K562 (cell line): ENCODE measurements around the gene FABP7. TPM values are rescaled to one million over a fixed set of nuclear protein-coding genes. Genes with fewer than 3 reads are reported as not detected.

ENCODE experiments used
- ATAC-seq: fragments of 200-7000 bp; cut with Tn5 transposase; 3 replicates; pipeline ENCODE4 v1.9.1; 2020; ENCODE audit warnings: moderate library complexity
- BruUV-seq: library from RNA; stranded (reverse); fragments of 400-500 nt; replicated peaks from 2 replicates; lab custom pipeline; 2021; lab: Mats Ljungman, UMichigan
- CTCF ChIA-PET: fragments of 300-600 bp; formaldehyde crosslinking; extraction: SDS; loops from one replicate; lab custom pipeline; 2021; ENCODE audit warnings: low intra/inter-chr PET ratio; lab: Yijun Ruan, JAX
- POLR2A ChIA-PET: fragments of 300-600, 350-650 bp; sonication (Branson Sonifier 250); formaldehyde crosslinking; extraction: SDS; loops from one replicate; lab custom pipeline; 2021; ENCODE audit warnings: antibody characterized with exemption, inconsistent platforms; lab: Yijun Ruan, JAX
- DNase-seq, 4 experiments: peaks; one replicate each; pipeline versions ENCODE4 v3.0.0 to v3.0.0-alpha.2; 2011 to 2018; ENCODE audit warnings: low spot score in 3 of 4, mixed read lengths in 3 of 4; ENCODE audit errors: extremely low read depth in 1 of 4
- FAIRE-seq: peaks from 2 replicates; lab custom pipeline; 2011; peaks lifted over from hg19 to GRCh38; lab: Jason Lieb, UNC
- H2AFZ ChIP-seq: 2 replicates; pipeline ENCODE4 v1.6.0; 2011; ENCODE audit warnings: low read depth, low read length, control low read depth, inconsistent platforms
- H3K27ac ChIP-seq: fragments of 200-600 bp; 3 replicates; pipeline ENCODE4 v1.8.0; 2011; ENCODE audit warnings: low read depth, mild to moderate bottlenecking, control low read depth, inconsistent platforms, low read length, moderate library complexity, mixed read lengths; ENCODE audit errors: extremely low read depth
- H3K27me3 ChIP-seq, 2 experiments: fragments of 300-600 bp in 1 of 2; 2 replicates in 1 of 2; 3 replicates in 1 of 2; pipeline versions ENCODE4 v1.6.0 to v1.8.0; 2011; ENCODE audit warnings: inconsistent platforms in 2 of 2, low read length in 2 of 2, mild to moderate bottlenecking in 1 of 2, mixed read lengths in 1 of 2, moderate library complexity in 1 of 2; ENCODE audit not compliant: control insufficient read depth in 2 of 2, insufficient read depth in 2 of 2
- H3K36me3 ChIP-seq: fragments of 300-600 bp; 3 replicates; pipeline ENCODE4 v1.8.0; 2011; ENCODE audit warnings: mild to moderate bottlenecking, low read length, inconsistent platforms; ENCODE audit not compliant: control insufficient read depth, insufficient read depth
- H3K4me1 ChIP-seq, 2 experiments: fragments of 200-600 bp in 1 of 2; replicated peaks in 1 of 2; 2 replicates in 1 of 2; 3 replicates in 1 of 2; pipeline versions ENCODE4 v1.5.1 to v1.8.0; 2011; ENCODE audit warnings: inconsistent platforms in 2 of 2, low read length in 2 of 2, mild to moderate bottlenecking in 1 of 2, mixed read lengths in 1 of 2, moderate library complexity in 1 of 2; ENCODE audit not compliant: control insufficient read depth in 2 of 2, insufficient read depth in 2 of 2
- H3K4me2 ChIP-seq: 2 replicates; pipeline ENCODE4 v1.6.1; 2011; ENCODE audit warnings: low read length, control low read depth, inconsistent platforms, mixed read lengths; ENCODE audit not compliant: insufficient read depth
- H3K4me3 ChIP-seq: fragments of 200-600 bp; sonication (generic), shearing (Covaris generic); 2 replicates; pipeline ENCODE4 v1.5.1; 2016; ENCODE audit warnings: control low read depth, inconsistent platforms
- H3K79me2 ChIP-seq: fragments of 200-600 bp; 3 replicates; pipeline ENCODE4 v1.8.0; 2011; ENCODE audit warnings: low read length, inconsistent platforms; ENCODE audit not compliant: control insufficient read depth, insufficient read depth
- H3K9ac ChIP-seq, 2 experiments: 2 replicates each; pipeline versions ENCODE4 v1.6.0 to v1.6.1; 2011; ENCODE audit warnings: low read depth in 2 of 2, low read length in 2 of 2, control low read depth in 1 of 2, inconsistent platforms in 1 of 2, mild to moderate bottlenecking in 1 of 2, mixed read lengths in 1 of 2; ENCODE audit not compliant: insufficient read depth in 1 of 2
- H3K9me1 ChIP-seq: one replicate; pipeline ENCODE4 v1.6.0; 2011; ENCODE audit warnings: inconsistent platforms, mild to moderate bottlenecking, low read length, moderate library complexity; ENCODE audit not compliant: control insufficient read depth, insufficient read depth
- H3K9me3 ChIP-seq: replicated peaks from 2 replicates; pipeline ENCODE4 v1.5.1; 2011; ENCODE audit warnings: low read depth, low read length, inconsistent platforms; ENCODE audit not compliant: control insufficient read depth, insufficient read depth
- H4K20me1 ChIP-seq: replicated peaks from 2 replicates; pipeline ENCODE4 v1.6.1; 2011; ENCODE audit warnings: low read length, inconsistent platforms, mixed read lengths; ENCODE audit not compliant: control insufficient read depth, insufficient read depth
- TRIM28 ChIP-seq: fragments of 450-650 bp; IDR thresholded peaks from 2 replicates; pipeline ENCODE4 v1.6.1; 2017
- WGBS: fragments of 100-300 bp; shearing (Covaris generic); methylation state at CpG from one replicate; pipeline ENCODE4 v1.1.6; 2016; ENCODE audit warnings: low coverage, mixed read lengths; ENCODE audit not compliant: insufficient coverage; ENCODE audit errors: missing lambda C conversion rate; 5-methylcytosine and 5-hydroxymethylcytosine counted together
- in situ Hi-C: fragments of 300-500 bp; cut with MboI; formaldehyde crosslinking; loops from 4 replicates; pipeline ENCODE4 v1.15.0; 2018; ENCODE audit warnings: inconsistent platforms, mixed read lengths
- intact Hi-C: fragments of 100-400 bp; cut with micrococcal nuclease; formaldehyde crosslinking; loops from 2 replicates; pipeline ENCODE4 v1.14.2; 2022
- polyA plus RNA-seq, 8 experiments: library from polyadenylated mRNA; depleted of rRNA in 4 of 8; stranded (reverse) in 5 of 8; unstranded in 3 of 8; fragments of >200 nt; fragmentation: Nextera tagmentation in 2 of 8; fragmentation: Illumina TruSeq in 1 of 8; extraction: Ambion mirVana in 2 of 8; extraction: Trizol in 1 of 8; gene quantifications; 2 replicates each; pipeline versions ENCODE4 v1.2.1 to v1.2.3, GENCODE V29; 2011 to 2014; ENCODE audit warnings: inconsistent platforms in 1 of 8, missing spikeins in 1 of 8
- small RNA-seq: library from RNA; depleted of rRNA; stranded (forward); fragments of <200 nt; gene quantifications from one replicate; pipeline ENCODE3, GENCODE V24; 2014
- total RNA-seq, 7 experiments: library from RNA; depleted of rRNA in 6 of 7; stranded (reverse); fragments of >200 nt in 6 of 7; fragmentation: Illumina TruSeq in 2 of 7; extraction: Trizol in 2 of 7; gene quantifications; 2 replicates each; pipeline versions ENCODE4 v1.2.1 to v1.2.3, GENCODE V29; 2011 to 2021; ENCODE audit warnings: low replicate concordance in 1 of 7

FABP7 gene
- total and polyA plus RNA-seq, 9 of the 15 experiments (the other 6 are each of a cell fraction or from before 2014, with no cell fraction given), result 0.07 to 0.14 TPM; not detected in 7

GRCh38 chr6:122833021-122833491, 53.5 kb downstream of the FABP7 start:
- whole genome bisulfite sequencing, result 30% methylated on average over 6 of the region's 7 CpGs
- BruUV-seq, result no TSS peak
- no peak for DNase-seq
- TF ChIP-seq TRIM28, result no peak
- intact Hi-C loops, result no loop called here
- no peaks in the 10 kb centered on the region; a peak in 1 of 5 replicates for H3K4me1 ChIP-seq
- CTCF ChIA-PET, result no interaction called here
- ATAC-seq, result no peak
- H2AFZ ChIP-seq, result no peak overlapping the region
- FAIRE-seq, result no peak
- no peaks in the 10 kb centered on the region for H3K79me2 ChIP-seq
- H3K27ac ChIP-seq, result no peak overlapping the region
- POLR2A ChIA-PET, result no interaction called here
- no peaks in the 10 kb centered on the region for H3K36me3 ChIP-seq
- no peak overlapping the region for H3K4me3 ChIP-seq
- no peaks in the 10 kb centered on the region for H3K9me3 ChIP-seq
- no peaks in the 10 kb centered on the region for H3K9me1 ChIP-seq
- in situ Hi-C loops, result loop anchor here (10.0 kb wide), 2 partner anchors 88 to 348 kb away; no protein-coding TSS in a partner anchor
- H3K4me2 ChIP-seq, result no peak overlapping the region
- H4K20me1 ChIP-seq, result no peaks in the 10 kb centered on the region
- H3K27me3 ChIP-seq, result peaks cover 4 to 9% of the 10 kb centered on the region in 2 experiments; a peak in 3 of 5 replicates
- no peak overlapping the region for H3K9ac ChIP-seq

Small RNAs within 50 kb of the gene (small RNA-seq; reads per million reads assigned to genes)
- gene RN7SL564P, result not detected

Other genes with a start within 250 kb of the FABP7 start
- gene PKIB, start 169.3 kb upstream of the FABP7 start, total RNA-seq (2014; rRNA removed), result 14.8 and 17.8 TPM in 2 replicates
- gene PKIB, start 169.3 kb upstream of the FABP7 start, total RNA-seq (2014; rRNA removed; fragmentation: Illumina TruSeq; extraction: Trizol), result 37.5 and 37.8 TPM in 2 replicates
- gene PKIB, start 169.3 kb upstream of the FABP7 start, total RNA-seq (2015; rRNA removed; fragmentation: Illumina TruSeq; extraction: Trizol), result 29.4 and 30.0 TPM in 2 replicates
- 18.7 and 21.9 TPM in 2 replicates for gene PKIB, start 169.3 kb upstream of the FABP7 start, total RNA-seq (2021)
- gene PKIB, start 169.3 kb upstream of the FABP7 start, polyA plus RNA-seq (2011; rRNA removed), result 23.3 and 28.3 TPM in 2 replicates
- 23.9 and 29.8 TPM in 2 replicates for gene PKIB, start 169.3 kb upstream of the FABP7 start, polyA plus RNA-seq (2014; fragmentation: Illumina TruSeq; extraction: Trizol)
- gene PKIB, start 169.3 kb upstream of the FABP7 start, polyA plus RNA-seq (2014; fragmentation: Nextera tagmentation; extraction: Ambion mirVana), result 10 to 100 TPM; 26.6 to 27.4 TPM
- 21.0 and 26.3 TPM in 2 replicates for gene PKIB, start 169.3 kb upstream of the FABP7 start, polyA plus RNA-seq (2014; rRNA removed)
- gene SMPDL3A, start 9.5 kb downstream of the FABP7 start, total RNA-seq (2014; rRNA removed), result 0.23 and 0.53 TPM in 2 replicates
- gene SMPDL3A, start 9.5 kb downstream of the FABP7 start, total RNA-seq (2014; rRNA removed; fragmentation: Illumina TruSeq; extraction: Trizol), result 0.87 and 0.99 TPM in 2 replicates
- gene SMPDL3A, start 9.5 kb downstream of the FABP7 start, total RNA-seq (2015; rRNA removed; fragmentation: Illumina TruSeq; extraction: Trizol), result 0.49 and 0.54 TPM in 2 replicates
- 0.81 and 0.91 TPM in 2 replicates for gene SMPDL3A, start 9.5 kb downstream of the FABP7 start, total RNA-seq (2021)
- gene SMPDL3A, start 9.5 kb downstream of the FABP7 start, polyA plus RNA-seq (2011; rRNA removed), result 0.28 and 0.65 TPM in 2 replicates
- 0.43 and 0.64 TPM in 2 replicates for gene SMPDL3A, start 9.5 kb downstream of the FABP7 start, polyA plus RNA-seq (2014; fragmentation: Illumina TruSeq; extraction: Trizol)
- under 1 TPM; 0.14 to 0.27 TPM for gene SMPDL3A, start 9.5 kb downstream of the FABP7 start, polyA plus RNA-seq (2014; fragmentation: Nextera tagmentation; extraction: Ambion mirVana)
- 0.34 and 1.1 TPM in 2 replicates for gene SMPDL3A, start 9.5 kb downstream of the FABP7 start, polyA plus RNA-seq (2014; rRNA removed)
- gene CLVS2, start 216.5 kb downstream of the FABP7 start, total RNA-seq (2014; rRNA removed), result under 0.01 and 0.36 TPM in 2 replicates
- 0.03 TPM in 1 of 2 replicates, not detected in the other for gene CLVS2, start 216.5 kb downstream of the FABP7 start, total RNA-seq (2014; rRNA removed; fragmentation: Illumina TruSeq; extraction: Trizol)
- gene CLVS2, start 216.5 kb downstream of the FABP7 start, total RNA-seq (2015; rRNA removed; fragmentation: Illumina TruSeq; extraction: Trizol), result 0.04 and 0.08 TPM in 2 replicates
- 0.13 TPM in 1 of 2 replicates, not detected in the other for gene CLVS2, start 216.5 kb downstream of the FABP7 start, total RNA-seq (2021)
- 0.04 TPM in 1 of 2 replicates, not detected in the other for gene CLVS2, start 216.5 kb downstream of the FABP7 start, polyA plus RNA-seq (2011; rRNA removed)
- 0.01 and 0.04 TPM in 2 replicates for gene CLVS2, start 216.5 kb downstream of the FABP7 start, polyA plus RNA-seq (2014; fragmentation: Illumina TruSeq; extraction: Trizol)
- gene CLVS2, start 216.5 kb downstream of the FABP7 start, polyA plus RNA-seq (2014; fragmentation: Nextera tagmentation; extraction: Ambion mirVana), result under 1 TPM in 1 of 2 experiments, not detected in 1; 0.01 TPM
- 0.03 TPM in 1 of 2 replicates, not detected in the other for gene CLVS2, start 216.5 kb downstream of the FABP7 start, polyA plus RNA-seq (2014; rRNA removed)